Activated B cell treated with CpG ODN at 0.5 μM for 24 hours (primary cell): ENCODE measurements around the gene FUBP3. TPM values are rescaled to one million over a fixed set of nuclear protein-coding genes. Genes with fewer than 3 reads are reported as not detected.

Experiments
- ATAC-seq: fragments of 200-7000 bp; cut with Tn5 transposase; one replicate; pipeline ENCODE4 v1.10.0; 2021; ENCODE audit warnings: low read depth, mild to moderate bottlenecking, moderate library complexity
- CTCF ChIA-PET: fragments of 350-600 bp; sonication (Branson Sonifier 250); formaldehyde crosslinking; loops from one replicate; lab custom pipeline; 2021; ENCODE audit warnings: antibody characterized with exemption; lab: Charles Lee
- POLR2A ChIA-PET: fragments of 350-600 bp; sonication (Branson Sonifier 250); formaldehyde crosslinking; loops from one replicate; lab custom pipeline; 2021; ENCODE audit warnings: antibody characterized with exemption; lab: Charles Lee
- DNase-seq: peaks from one replicate; pipeline ENCODE4 v3.0.0; 2022
- H3K27ac Mint-ChIP-seq: one replicate; pipeline ENCODE4 v1.8.0; 2020; ENCODE audit warnings: mixed read lengths
- H3K27me3 Mint-ChIP-seq: one replicate; pipeline ENCODE4 v1.8.0; 2021; ENCODE audit warnings: mixed read lengths
- H3K36me3 Mint-ChIP-seq: one replicate; pipeline ENCODE4 v1.8.0; 2021; ENCODE audit warnings: low read depth, mixed read lengths
- H3K4me1 Mint-ChIP-seq: one replicate; pipeline ENCODE4 v1.8.0; 2021; ENCODE audit warnings: mixed read lengths
- H3K4me3 Mint-ChIP-seq: one replicate; pipeline ENCODE4 v1.8.0; 2020; ENCODE audit warnings: mild to moderate bottlenecking, mixed read lengths
- H3K9me3 Mint-ChIP-seq: one replicate; pipeline ENCODE4 v1.8.0; 2020; ENCODE audit warnings: mixed read lengths
- CTCF ChIP-seq: fragments of 200-600 bp; IDR thresholded peaks from one replicate; pipeline ENCODE4 v1.8.0; 2022; ENCODE audit warnings: antibody characterized with exemption, mild to moderate bottlenecking
- intact Hi-C: fragments of 100-400 bp; cut with micrococcal nuclease; formaldehyde crosslinking; loops from one replicate; pipeline ENCODE4 v1.15.1; 2024
- total RNA-seq: library from RNA; stranded (reverse); gene quantifications from 2 replicates; pipeline ENCODE4 v1.2.3, GENCODE V29; 2022

The FUBP3 gene
- total RNA-seq, 1 donor from 2014 or later, result 44.7 TPM

- intact Hi-C loops, result no loop called here
- TF ChIP-seq CTCF, result no peak
- Mint-ChIP-seq H3K4me3 (no peak overlapping the region), H3K27ac (no peak overlapping the region), H3K4me1 (peaks cover 4% of the 10 kb centered on the region), H3K36me3 (peaks cover 55% of the 10 kb centered on the region), H3K9me3 (no peaks in the 10 kb centered on the region), H3K27me3 (no peaks in the 10 kb centered on the region)
- CTCF ChIA-PET, result no interaction called here
- ATAC-seq (no peak), DNase-seq (no peak)
- POLR2A ChIA-PET, result no interaction called here
These were observed 13.6 kb downstream of the FUBP3 start for GRCh38 chr9:130593020-130593419.

DNA sequence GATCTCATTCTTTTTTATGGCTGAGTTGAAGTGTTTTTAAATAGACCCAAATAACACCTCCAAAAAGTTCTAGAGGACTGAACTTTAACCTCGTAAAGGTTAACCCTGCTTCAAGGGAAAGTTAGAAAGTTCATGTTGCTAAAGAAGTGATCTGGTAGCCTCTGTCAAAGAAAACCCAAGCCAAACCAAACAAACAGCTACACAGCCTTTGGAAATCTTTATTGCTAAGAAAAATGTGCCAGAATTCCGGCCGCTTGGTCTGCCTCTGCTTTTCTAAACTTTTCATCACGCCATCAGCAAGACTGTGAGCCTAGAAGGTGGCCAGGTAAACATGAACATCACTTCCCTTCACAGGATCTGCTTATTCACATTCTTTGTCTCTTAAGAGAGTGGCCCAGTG lies 17.9 kb downstream of the FUBP3 start:
- ChIA-PET CTCF (no interaction called here), POLR2A (no interaction called here)
- DNase-seq (no peak), ATAC-seq (no peak)
- no peaks in the 10 kb centered on the region for H3K9me3 Mint-ChIP-seq
- no peak overlapping the region for H3K4me3 Mint-ChIP-seq
- H3K36me3 Mint-ChIP-seq, result peaks cover 71% of the 10 kb centered on the region
- intact Hi-C loops, result no loop called here
- no peak overlapping the region for H3K27ac Mint-ChIP-seq
- no peaks in the 10 kb centered on the region for H3K27me3 Mint-ChIP-seq
- no peak for TF ChIP-seq CTCF
- peaks cover 2% of the 10 kb centered on the region for H3K4me1 Mint-ChIP-seq

- ATAC-seq, result no peak
- Mint-ChIP-seq H3K4me3 (no peak overlapping the region), H3K9me3 (no peaks in the 10 kb centered on the region), H3K36me3 (peaks cover 72% of the 10 kb centered on the region), H3K27me3 (no peaks in the 10 kb centered on the region), H3K27ac (no peak overlapping the region), H3K4me1 (peaks cover 2% of the 10 kb centered on the region)
- intact Hi-C loops, result no loop called here
- POLR2A ChIA-PET, result no interaction called here
- CTCF ChIA-PET, result no interaction called here
- no peak for TF ChIP-seq CTCF
- DNase-seq, result no peak
These were observed 18.8 kb downstream of the FUBP3 start for GRCh38 chr9:130598188-130598587.

- Mint-ChIP-seq H3K4me1 (peaks cover 2% of the 10 kb centered on the region), H3K27me3 (no peaks in the 10 kb centered on the region), H3K4me3 (no peak overlapping the region), H3K9me3 (no peaks in the 10 kb centered on the region), H3K27ac (no peak overlapping the region), H3K36me3 (peaks cover 73% of the 10 kb centered on the region)
- DNase-seq (no peak), ATAC-seq (no peak)
- POLR2A ChIA-PET, result no interaction called here
- CTCF ChIA-PET, result no interaction called here
- TF ChIP-seq CTCF, result no peak
- intact Hi-C loops, result no loop called here
These were observed 20.2 kb downstream of the FUBP3 start for GRCh38 chr9:130599625-130600024.

DNA sequence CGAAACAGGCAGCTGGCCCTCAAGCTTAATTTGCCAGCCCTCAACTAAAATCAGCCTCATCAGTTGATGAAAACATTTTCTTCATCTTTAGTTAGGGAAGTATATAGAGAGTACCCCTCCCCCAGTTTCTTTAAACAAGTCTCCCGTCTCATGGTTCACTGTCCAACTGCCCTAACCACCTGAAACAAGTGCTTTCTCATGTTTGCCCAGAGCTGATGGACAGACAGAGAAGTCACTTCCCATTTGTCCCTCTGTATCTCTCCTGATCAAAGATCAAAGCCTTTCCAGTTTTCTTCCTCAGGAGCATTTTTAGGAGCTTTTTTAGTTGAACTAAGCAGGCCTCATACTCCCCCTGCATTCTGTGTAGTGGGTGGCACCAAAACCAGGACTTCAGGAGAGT lies 21.7 kb downstream of the FUBP3 start:
- ATAC-seq, result no peak
- POLR2A ChIA-PET, result no interaction called here
- no peak overlapping the region for H3K4me3 Mint-ChIP-seq
- CTCF ChIA-PET, result no interaction called here
- no peak for TF ChIP-seq CTCF
- H3K27ac Mint-ChIP-seq, result no peak overlapping the region
- peaks cover 65% of the 10 kb centered on the region for H3K36me3 Mint-ChIP-seq
- H3K9me3 Mint-ChIP-seq, result no peaks in the 10 kb centered on the region
- no peaks in the 10 kb centered on the region for H3K27me3 Mint-ChIP-seq
- intact Hi-C loops, result no loop called here
- peaks cover 2% of the 10 kb centered on the region for H3K4me1 Mint-ChIP-seq
- DNase-seq, result no peak
